ENCODE results near the gene ZBTB20. TPM values are rescaled to one million over a fixed set of nuclear protein-coding genes. Genes with fewer than 3 reads are reported as not detected.

The ZBTB20 gene
- total RNA-seq, 2 donors from 2014 or later = 111 to 189 TPM

- H3K4me1 ChIP-seq (replicated peaks) = no peaks in the 10 kb centered on the region
- WGBS = 24% methylated on average over 2 of the region's 2 CpGs
- no peaks in the 10 kb centered on the region for H3K9me3 ChIP-seq
- peak; percentile 7 for DNase-seq (ENCODE audit: low spot score)
- TF ChIP-seq POLR2A (IDR thresholded peaks at IDR 0.05) (no peak), POLR2AphosphoS5 (IDR thresholded peaks at IDR 0.05) (peak; percentile 91)
- TF ChIP-seq, protein P1, sequence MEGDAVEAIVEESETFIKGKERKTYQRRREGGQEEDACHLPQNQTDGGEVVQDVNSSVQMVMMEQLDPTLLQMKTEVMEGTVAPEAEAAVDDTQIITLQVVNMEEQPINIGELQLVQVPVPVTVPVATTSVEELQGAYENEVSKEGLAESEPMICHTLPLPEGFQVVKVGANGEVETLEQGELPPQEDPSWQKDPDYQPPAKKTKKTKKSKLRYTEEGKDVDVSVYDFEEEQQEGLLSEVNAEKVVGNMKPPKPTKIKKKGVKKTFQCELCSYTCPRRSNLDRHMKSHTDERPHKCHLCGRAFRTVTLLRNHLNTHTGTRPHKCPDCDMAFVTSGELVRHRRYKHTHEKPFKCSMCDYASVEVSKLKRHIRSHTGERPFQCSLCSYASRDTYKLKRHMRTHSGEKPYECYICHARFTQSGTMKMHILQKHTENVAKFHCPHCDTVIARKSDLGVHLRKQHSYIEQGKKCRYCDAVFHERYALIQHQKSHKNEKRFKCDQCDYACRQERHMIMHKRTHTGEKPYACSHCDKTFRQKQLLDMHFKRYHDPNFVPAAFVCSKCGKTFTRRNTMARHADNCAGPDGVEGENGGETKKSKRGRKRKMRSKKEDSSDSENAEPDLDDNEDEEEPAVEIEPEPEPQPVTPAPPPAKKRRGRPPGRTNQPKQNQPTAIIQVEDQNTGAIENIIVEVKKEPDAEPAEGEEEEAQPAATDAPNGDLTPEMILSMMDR (IDR thresholded peaks at IDR 0.05) = no peak
- no peaks in the 10 kb centered on the region for H3K27me3 ChIP-seq (replicated peaks; ENCODE audit: insufficient read depth)
- H3K27ac ChIP-seq = peak overlapping the region; percentile 61 to 76
- intact Hi-C loops (cut with DNase I) = no loop called here
- H3K4me3 ChIP-seq = peak overlapping the region in 1 of 2 donors; percentile 4
- H3K36me3 ChIP-seq = no peaks in the 10 kb centered on the region
Observed at GRCh38 chr3:115018694-115019093, 128.4 kb downstream of the ZBTB20 start.

DNA sequence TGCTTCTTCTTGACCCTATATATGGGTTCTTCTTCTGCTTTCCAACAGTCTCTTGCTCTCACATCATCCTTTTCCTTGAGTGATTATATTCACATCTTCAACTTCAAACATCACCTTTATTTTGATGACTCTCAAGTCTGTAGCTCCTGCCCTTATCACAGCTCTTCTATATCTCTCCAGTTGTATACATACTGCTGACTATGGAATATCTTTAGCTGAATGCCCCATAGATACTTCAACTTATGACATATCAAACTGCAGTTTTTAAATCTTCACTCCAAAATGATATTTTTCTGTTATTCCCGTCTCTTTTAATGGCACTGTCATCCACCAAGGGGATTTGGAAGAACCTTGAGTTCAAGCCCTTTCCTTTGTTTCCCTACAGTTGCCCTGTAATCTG, 139.1 kb downstream of the ZBTB20 start:
- TF ChIP-seq POLR2A (IDR thresholded peaks at IDR 0.05) = no peak
- no peak for TF ChIP-seq POLR2AphosphoS5 (IDR thresholded peaks at IDR 0.05)
- TF ChIP-seq, protein P1 (IDR thresholded peaks at IDR 0.05) = no peak
- Histone ChIP-seq H3K4me1 (replicated peaks) (peaks cover 5% of the 10 kb centered on the region), H3K27me3 (replicated peaks; ENCODE audit: insufficient read depth) (no peaks in the 10 kb centered on the region), H3K27ac (no peak overlapping the region), H3K36me3 (no peaks in the 10 kb centered on the region), H3K9me3 (no peaks in the 10 kb centered on the region), H3K4me3 (no peak overlapping the region)
- WGBS = 93% methylated on average over 1 of the region's 1 CpG
- intact Hi-C loops (cut with DNase I) = no loop called here
- DNase-seq (ENCODE audit: low spot score) = no peak

- intact Hi-C loops (cut with DNase I) = no loop called here
- no peaks in the 10 kb centered on the region for H3K27me3 ChIP-seq (replicated peaks; ENCODE audit: insufficient read depth)
- no peak for TF ChIP-seq POLR2AphosphoS5 (IDR thresholded peaks at IDR 0.05)
- TF ChIP-seq, protein P1 (IDR thresholded peaks at IDR 0.05) = no peak
- no peak for TF ChIP-seq POLR2A (IDR thresholded peaks at IDR 0.05)
Observed at GRCh38 chr3:115004201-115005140, 142.6 kb downstream of the ZBTB20 start.

GRCh38 chr3:114998971-114999579, 148.0 kb downstream of the ZBTB20 start:
- Histone ChIP-seq H3K27ac (no peak overlapping the region), H3K4me3 (no peak overlapping the region), H3K27me3 (replicated peaks; ENCODE audit: insufficient read depth) (no peaks in the 10 kb centered on the region), H3K4me1 (replicated peaks) (no peaks in the 10 kb centered on the region), H3K36me3 (no peaks in the 10 kb centered on the region), H3K9me3 (no peaks in the 10 kb centered on the region)
- no peak for DNase-seq (ENCODE audit: low spot score)
- intact Hi-C loops (cut with DNase I) = no loop called here
- 96% methylated on average over 2 of the region's 2 CpGs for WGBS
- TF ChIP-seq POLR2AphosphoS5 (IDR thresholded peaks at IDR 0.05) = no peak
- TF ChIP-seq, protein P1 (IDR thresholded peaks at IDR 0.05) = no peak
- TF ChIP-seq POLR2A (IDR thresholded peaks at IDR 0.05) = no peak

More at GRCh38 chr3:115004201-115005140, 142.6 kb downstream of the ZBTB20 start:
- no peaks in the 10 kb centered on the region for H3K9me3 ChIP-seq
- H3K36me3 ChIP-seq = no peaks in the 10 kb centered on the region
- DNase-seq (ENCODE audit: low spot score) = no peak
- no peak overlapping the region for H3K27ac ChIP-seq
- no peaks in the 10 kb centered on the region for H3K4me1 ChIP-seq (replicated peaks)
- 88% methylated on average over 2 of the region's 2 CpGs for WGBS
- H3K4me3 ChIP-seq = no peak overlapping the region
